ENCODE results near the gene ERMARD. TPM values are rescaled to one million over a fixed set of nuclear protein-coding genes. Genes with fewer than 3 reads are reported as not detected.

The ERMARD gene
- total RNA-seq, 1 experiment from 2014 or later = 22.0 TPM

- Mint-ChIP-seq H3K9me3 (ENCODE audit: low read depth, unreplicated experiment) (no peaks in the 10 kb centered on the region), H3K4me1 (ENCODE audit: low read depth, unreplicated experiment) (no peaks in the 10 kb centered on the region), H3K36me3 (ENCODE audit: insufficient read depth, unreplicated experiment) (peaks cover 5% of the 10 kb centered on the region), H3K4me3 (ENCODE audit: low read depth, unreplicated experiment) (no peak overlapping the region), H3K27me3 (ENCODE audit: unreplicated experiment) (no peaks in the 10 kb centered on the region), H3K27ac (ENCODE audit: unreplicated experiment) (no peak overlapping the region)
- no TSS peak for BruUV-seq (replicated peaks)
- intact Hi-C loops (cut with micrococcal nuclease; ENCODE audit: unreplicated experiment) = no loop called here
- TF ChIP-seq CTCF (IDR thresholded peaks at IDR 0.05; ENCODE audit: unreplicated experiment) = no peak
- CTCF ChIA-PET = no interaction called here
- DNase-seq = no peak
These were observed 26.5 kb downstream of the ERMARD start for GRCh38 chr6:169777896-169778295.

- CTCF ChIA-PET = no interaction called here
These were observed 27.2 kb downstream of the ERMARD start for GRCh38 chr6:169778646-169779045.

GRCh38 chr6:169779092-169779815 is 27.8 kb downstream of the ERMARD start:
- no peaks in the 10 kb centered on the region for H3K9me3 Mint-ChIP-seq (ENCODE audit: low read depth, unreplicated experiment)
- intact Hi-C loops (cut with micrococcal nuclease; ENCODE audit: unreplicated experiment) = no loop called here
- H3K4me1 Mint-ChIP-seq (ENCODE audit: low read depth, unreplicated experiment) = no peaks in the 10 kb centered on the region
- TF ChIP-seq CTCF (IDR thresholded peaks at IDR 0.05; ENCODE audit: unreplicated experiment) = no peak
- H3K4me3 Mint-ChIP-seq (ENCODE audit: low read depth, unreplicated experiment) = no peak overlapping the region
- CTCF ChIA-PET = no interaction called here
- peaks cover 5% of the 10 kb centered on the region for H3K36me3 Mint-ChIP-seq (ENCODE audit: insufficient read depth, unreplicated experiment)
- no peak overlapping the region for H3K27ac Mint-ChIP-seq (ENCODE audit: unreplicated experiment)
- no TSS peak for BruUV-seq (replicated peaks)
- DNase-seq = no peak
- no peaks in the 10 kb centered on the region for H3K27me3 Mint-ChIP-seq (ENCODE audit: unreplicated experiment)

More at GRCh38 chr6:169778646-169779045, 27.2 kb downstream of the ERMARD start:
- no TSS peak for BruUV-seq (replicated peaks)
- peaks cover 8% of the 10 kb centered on the region for H3K36me3 Mint-ChIP-seq (ENCODE audit: insufficient read depth, unreplicated experiment)
- no peak for TF ChIP-seq CTCF (IDR thresholded peaks at IDR 0.05; ENCODE audit: unreplicated experiment)
- H3K4me1 Mint-ChIP-seq (ENCODE audit: low read depth, unreplicated experiment) = no peaks in the 10 kb centered on the region
- no peak overlapping the region for H3K4me3 Mint-ChIP-seq (ENCODE audit: low read depth, unreplicated experiment)
- H3K27ac Mint-ChIP-seq (ENCODE audit: unreplicated experiment) = no peak overlapping the region
- intact Hi-C loops (cut with micrococcal nuclease; ENCODE audit: unreplicated experiment) = no loop called here
- H3K27me3 Mint-ChIP-seq (ENCODE audit: unreplicated experiment) = no peaks in the 10 kb centered on the region
- no peak for DNase-seq
- no peaks in the 10 kb centered on the region for H3K9me3 Mint-ChIP-seq (ENCODE audit: low read depth, unreplicated experiment)

GRCh38 chr6:169779896-169780295 is 28.5 kb downstream of the ERMARD start:
- CTCF ChIA-PET = no interaction called here
- TF ChIP-seq CTCF (IDR thresholded peaks at IDR 0.05; ENCODE audit: unreplicated experiment) = no peak
- no peak overlapping the region for H3K4me3 Mint-ChIP-seq (ENCODE audit: low read depth, unreplicated experiment)
- intact Hi-C loops (cut with micrococcal nuclease; ENCODE audit: unreplicated experiment) = no loop called here
- no peaks in the 10 kb centered on the region for H3K4me1 Mint-ChIP-seq (ENCODE audit: low read depth, unreplicated experiment)
- no peaks in the 10 kb centered on the region for H3K9me3 Mint-ChIP-seq (ENCODE audit: low read depth, unreplicated experiment)
- no peak overlapping the region for H3K27ac Mint-ChIP-seq (ENCODE audit: unreplicated experiment)
- BruUV-seq (replicated peaks) = no TSS peak
- peaks cover 5% of the 10 kb centered on the region for H3K36me3 Mint-ChIP-seq (ENCODE audit: insufficient read depth, unreplicated experiment)
- no peak for DNase-seq
- no peaks in the 10 kb centered on the region for H3K27me3 Mint-ChIP-seq (ENCODE audit: unreplicated experiment)
